CD4-positive, alpha-beta T cell (primary cell): Measurements from ENCODE around the gene IGFLR1. TPM values are rescaled to one million over a fixed set of nuclear protein-coding genes. Genes with fewer than 3 reads are reported as not detected.
"Not testable (repeated sequence)": the region's sequence is repeated elsewhere in the genome, so short reads cannot be mapped to it uniquely, and the experiment has no call there.

Experiments
- ATAC-seq: fragments of 200-7000 bp; cut with Tn5 transposase; one replicate; pipeline ENCODE4 v1.10.0; 2022; ENCODE audit warnings: mild to moderate bottlenecking; ENCODE audit not compliant: poor library complexity
- CTCF ChIA-PET: fragments of 350-600 bp; sonication (Branson Sonifier 250); formaldehyde crosslinking; loops from one replicate; lab custom pipeline; 2021; ENCODE audit warnings: antibody characterized with exemption, inconsistent platforms; lab: Charles Lee
- POLR2A ChIA-PET: fragments of 350-600 bp; sonication (Branson Sonifier 250); formaldehyde crosslinking; loops from one replicate; lab custom pipeline; 2021; ENCODE audit warnings: antibody characterized with exemption, inconsistent platforms; lab: Charles Lee
- DNase-seq, 14 experiments: peaks; one replicate each; pipeline ENCODE4 v3.0.0-alpha.2; 2013 to 2020; ENCODE audit warnings: mixed read lengths in 2 of 14
- H3K27ac ChIP-seq, 2 donors: one replicate each; pipeline versions ENCODE4 v1.5.1 to v1.7.0; 2013; ENCODE audit warnings: low read length in 2 of 2, low read depth in 1 of 2, mild to moderate bottlenecking in 1 of 2
- H3K27me3 ChIP-seq, 2 experiments: 1 replicate in 1 of 2; 2 replicates in 1 of 2; pipeline versions ENCODE4 v1.6.1 to v1.7.0; 2013; ENCODE audit warnings: low read length in 2 of 2, control low read depth in 1 of 2, mild to moderate bottlenecking in 1 of 2, moderate library complexity in 1 of 2; ENCODE audit not compliant: insufficient read depth in 2 of 2, control insufficient read depth in 1 of 2
- H3K36me3 ChIP-seq: one replicate; pipeline ENCODE4 v1.6.1; 2013; ENCODE audit warnings: low read length, control low read depth; ENCODE audit not compliant: insufficient read depth
- H3K4me1 ChIP-seq: one replicate; pipeline ENCODE4 v1.6.1; 2013; ENCODE audit warnings: low read length, control low read depth; ENCODE audit not compliant: insufficient read depth
- H3K4me3 ChIP-seq: one replicate; pipeline ENCODE4 v1.5.1; 2013; ENCODE audit warnings: mild to moderate bottlenecking, low read length, moderate library complexity
- H3K9me3 ChIP-seq, 2 experiments: 1 replicate in 1 of 2; 2 replicates in 1 of 2; pipeline versions ENCODE4 v1.6.1 to v1.7.0; 2013; ENCODE audit warnings: low read length in 2 of 2, mild to moderate bottlenecking in 2 of 2, control low read depth in 1 of 2, moderate library complexity in 1 of 2; ENCODE audit not compliant: control insufficient read depth in 1 of 2, insufficient read depth in 1 of 2
- H3K27ac Mint-ChIP-seq: one replicate; pipeline ENCODE4 v1.8.0; 2020; ENCODE audit warnings: mixed read lengths
- H3K27me3 Mint-ChIP-seq: one replicate; pipeline ENCODE4 v1.8.0; 2021; ENCODE audit warnings: mixed read lengths
- H3K36me3 Mint-ChIP-seq: one replicate; pipeline ENCODE4 v1.8.0; 2021; ENCODE audit warnings: low read depth, mixed read lengths
- H3K4me1 Mint-ChIP-seq: one replicate; pipeline ENCODE4 v1.8.0; 2021; ENCODE audit warnings: low read depth, mixed read lengths
- H3K4me3 Mint-ChIP-seq: one replicate; pipeline ENCODE4 v1.8.0; 2020; ENCODE audit warnings: mild to moderate bottlenecking, mixed read lengths
- H3K9me3 Mint-ChIP-seq: one replicate; pipeline ENCODE4 v1.8.0; 2020; ENCODE audit warnings: mixed read lengths
- intact Hi-C, 2 experiments: fragments of 100-400 bp; cut with DNase I in 1 of 2; cut with micrococcal nuclease in 1 of 2; formaldehyde crosslinking; loops; one replicate each; pipeline versions ENCODE4 v1.15.1 to v1.9.0; 2023 to 2025; cut with DNase I, micrococcal nuclease
- total RNA-seq, 174 experiments: library from RNA in 2 of 174; stranded (reverse) in 2 of 174; gene quantifications; one replicate each; pipeline ENCODE4 v1.2.3 and lab custom pipeline; 2021 to 2026
- TF ChIP-seq, protein P1 (sequence below): fragments of 200-600 bp; IDR thresholded peaks from one replicate; pipeline ENCODE4 v1.8.0; 2022; ENCODE audit warnings: antibody characterized with exemption, mild to moderate bottlenecking

Gene IGFLR1
- total RNA-seq, 2 experiments from 2014 or later = 40.3 to 43.1 TPM

DNA sequence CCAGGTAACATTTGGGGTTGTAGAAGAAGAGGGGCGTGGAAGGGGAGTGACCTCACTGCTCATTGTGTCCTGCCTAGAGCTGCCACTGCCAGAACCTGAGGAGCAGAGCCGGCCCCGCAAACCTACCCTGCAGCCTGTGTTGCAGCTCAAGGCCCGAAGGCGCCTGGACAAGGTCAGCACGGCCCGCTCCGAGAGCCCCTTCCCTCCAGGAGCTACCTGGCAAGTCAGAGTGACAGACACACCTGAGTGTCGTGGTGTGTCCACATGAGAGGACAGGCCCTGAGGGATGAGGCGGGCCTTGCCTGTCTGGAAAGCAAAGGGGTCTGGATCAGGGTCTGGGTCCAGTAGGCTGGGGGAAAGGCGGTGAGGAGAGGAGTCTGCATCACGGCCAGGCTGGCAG, 17.7 kb downstream of the IGFLR1 start:
- Histone ChIP-seq H3K4me1 (peaks cover 5% of the 10 kb centered on the region), H3K27me3 (no peaks in the 10 kb centered on the region), H3K9me3 (no peaks in the 10 kb centered on the region), H3K36me3 (peaks cover 96% of the 10 kb centered on the region), H3K4me3 (no peak overlapping the region), H3K27ac (no peak overlapping the region)
- Mint-ChIP-seq H3K27me3 (no peaks in the 10 kb centered on the region), H3K4me1 (peaks cover 11% of the 10 kb centered on the region), H3K36me3 (peaks cover 90% of the 10 kb centered on the region), H3K9me3 (no peaks in the 10 kb centered on the region), H3K4me3 (no peak overlapping the region), H3K27ac (no peak overlapping the region)
- ChIA-PET CTCF (no interaction called here), POLR2A (no interaction called here)
- TF ChIP-seq, protein P1, sequence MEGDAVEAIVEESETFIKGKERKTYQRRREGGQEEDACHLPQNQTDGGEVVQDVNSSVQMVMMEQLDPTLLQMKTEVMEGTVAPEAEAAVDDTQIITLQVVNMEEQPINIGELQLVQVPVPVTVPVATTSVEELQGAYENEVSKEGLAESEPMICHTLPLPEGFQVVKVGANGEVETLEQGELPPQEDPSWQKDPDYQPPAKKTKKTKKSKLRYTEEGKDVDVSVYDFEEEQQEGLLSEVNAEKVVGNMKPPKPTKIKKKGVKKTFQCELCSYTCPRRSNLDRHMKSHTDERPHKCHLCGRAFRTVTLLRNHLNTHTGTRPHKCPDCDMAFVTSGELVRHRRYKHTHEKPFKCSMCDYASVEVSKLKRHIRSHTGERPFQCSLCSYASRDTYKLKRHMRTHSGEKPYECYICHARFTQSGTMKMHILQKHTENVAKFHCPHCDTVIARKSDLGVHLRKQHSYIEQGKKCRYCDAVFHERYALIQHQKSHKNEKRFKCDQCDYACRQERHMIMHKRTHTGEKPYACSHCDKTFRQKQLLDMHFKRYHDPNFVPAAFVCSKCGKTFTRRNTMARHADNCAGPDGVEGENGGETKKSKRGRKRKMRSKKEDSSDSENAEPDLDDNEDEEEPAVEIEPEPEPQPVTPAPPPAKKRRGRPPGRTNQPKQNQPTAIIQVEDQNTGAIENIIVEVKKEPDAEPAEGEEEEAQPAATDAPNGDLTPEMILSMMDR = no peak
- intact Hi-C loops = no loop called here
- DNase-seq (no peak), ATAC-seq (no peak)

DNA sequence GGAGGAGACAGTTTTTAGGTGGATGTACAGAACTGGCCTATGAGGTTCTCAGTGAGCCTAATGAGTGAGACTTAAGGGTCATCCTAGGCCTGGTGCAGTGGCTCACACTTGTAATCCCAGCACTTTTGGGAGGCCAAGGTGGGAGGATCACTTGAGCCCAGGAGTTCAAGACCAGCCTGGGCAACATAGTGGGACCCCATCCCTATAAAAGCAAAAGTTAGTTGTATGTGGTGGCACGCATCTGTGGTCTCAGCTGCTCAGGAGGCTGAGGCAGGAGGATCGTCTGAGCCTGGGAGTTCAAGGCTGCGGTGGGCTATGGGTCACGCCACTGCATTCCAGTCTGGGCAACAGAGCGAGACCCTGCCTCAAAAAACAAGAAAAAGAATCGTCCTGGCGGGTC, 18.1 kb downstream of the IGFLR1 start:
- H3K9me3 Mint-ChIP-seq, H3K27ac Mint-ChIP-seq, ATAC-seq, H3K4me3 ChIP-seq, H3K27ac ChIP-seq, H3K27me3 ChIP-seq, H3K27me3 Mint-ChIP-seq, H3K4me1 ChIP-seq, H3K9me3 ChIP-seq, H3K4me3 Mint-ChIP-seq, intact Hi-C loops, CTCF ChIA-PET, POLR2A ChIA-PET, DNase-seq: not testable (repeated sequence)
- Mint-ChIP-seq H3K4me1 (peaks cover 15% of the 10 kb centered on the region), H3K36me3 (peaks cover 90% of the 10 kb centered on the region)
- H3K36me3 ChIP-seq = peaks cover 93% of the 10 kb centered on the region

DNA sequence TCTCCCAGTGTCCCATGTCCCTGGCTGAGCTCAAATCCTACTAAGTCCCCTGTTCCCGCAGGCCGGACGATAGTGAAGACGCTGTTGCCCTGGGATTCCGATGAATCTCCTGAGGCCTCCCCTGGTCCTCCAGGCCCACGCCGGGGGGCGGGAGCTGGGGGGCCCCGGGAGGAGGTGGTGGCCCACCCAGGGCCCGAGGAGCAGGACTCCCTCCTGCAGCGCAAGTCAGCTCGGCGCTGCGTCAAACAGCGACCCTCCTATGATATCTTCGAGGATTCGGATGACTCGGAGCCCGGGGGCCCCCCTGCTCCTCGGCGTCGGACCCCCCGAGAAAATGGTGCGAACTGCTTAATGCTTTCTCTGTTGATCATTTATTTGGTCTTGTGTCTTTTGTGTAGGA, 18.6 kb downstream of the IGFLR1 start:
- no peak for DNase-seq
- Mint-ChIP-seq H3K4me1 (peaks cover 20% of the 10 kb centered on the region), H3K4me3 (no peak overlapping the region), H3K27ac (no peak overlapping the region), H3K9me3 (no peaks in the 10 kb centered on the region), H3K27me3 (no peaks in the 10 kb centered on the region), H3K36me3 (peaks cover 87% of the 10 kb centered on the region)
- TF ChIP-seq, protein P1 = no peak
- H3K4me3 ChIP-seq = no peak overlapping the region
- ChIA-PET CTCF (no interaction called here), POLR2A (no interaction called here)
- peaks cover 13% of the 10 kb centered on the region for H3K4me1 ChIP-seq
- no peak for ATAC-seq
- H3K36me3 ChIP-seq = peaks cover 88% of the 10 kb centered on the region
- H3K27ac ChIP-seq = no peak overlapping the region
- H3K9me3 ChIP-seq = no peaks in the 10 kb centered on the region
- intact Hi-C loops = no loop called here
- H3K27me3 ChIP-seq = no peaks in the 10 kb centered on the region

DNA sequence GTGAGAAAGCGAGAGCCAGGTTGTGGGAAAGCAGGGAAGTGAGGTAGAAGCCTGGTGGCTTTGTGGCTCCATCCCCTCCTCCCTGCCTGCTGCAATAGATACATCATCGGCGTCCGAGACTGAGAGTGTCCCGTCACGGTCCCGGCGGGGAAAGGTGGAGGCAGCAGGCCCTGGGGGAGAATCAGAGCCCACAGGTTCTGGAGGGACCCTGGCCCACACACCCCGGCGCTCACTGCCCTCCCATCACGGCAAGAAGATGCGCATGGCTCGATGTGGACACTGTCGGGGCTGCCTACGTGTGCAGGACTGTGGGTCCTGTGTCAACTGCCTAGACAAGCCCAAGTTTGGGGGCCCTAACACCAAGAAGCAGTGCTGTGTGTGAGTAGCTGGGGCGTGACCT, 19.4 kb downstream of the IGFLR1 start:
- H3K27ac ChIP-seq = no peak overlapping the region
- peaks cover 80% of the 10 kb centered on the region for H3K36me3 ChIP-seq
- CTCF ChIA-PET = no interaction called here
- H3K4me3 Mint-ChIP-seq = no peak overlapping the region
- peaks cover 18% of the 10 kb centered on the region for H3K4me1 ChIP-seq
- no peaks in the 10 kb centered on the region for H3K27me3 Mint-ChIP-seq
- H3K9me3 Mint-ChIP-seq = no peaks in the 10 kb centered on the region
- POLR2A ChIA-PET = no interaction called here
- ATAC-seq = no peak
- no peak overlapping the region for H3K27ac Mint-ChIP-seq
- peaks cover 22% of the 10 kb centered on the region for H3K4me1 Mint-ChIP-seq
- peaks cover 79% of the 10 kb centered on the region for H3K36me3 Mint-ChIP-seq
- TF ChIP-seq, protein P1 = no peak
- no peaks in the 10 kb centered on the region for H3K9me3 ChIP-seq
- DNase-seq = no peak
- H3K27me3 ChIP-seq = no peaks in the 10 kb centered on the region
- H3K4me3 ChIP-seq = no peak overlapping the region
- intact Hi-C loops = no loop called here
